ENCODE data around the gene TEDC2.

DNA sequence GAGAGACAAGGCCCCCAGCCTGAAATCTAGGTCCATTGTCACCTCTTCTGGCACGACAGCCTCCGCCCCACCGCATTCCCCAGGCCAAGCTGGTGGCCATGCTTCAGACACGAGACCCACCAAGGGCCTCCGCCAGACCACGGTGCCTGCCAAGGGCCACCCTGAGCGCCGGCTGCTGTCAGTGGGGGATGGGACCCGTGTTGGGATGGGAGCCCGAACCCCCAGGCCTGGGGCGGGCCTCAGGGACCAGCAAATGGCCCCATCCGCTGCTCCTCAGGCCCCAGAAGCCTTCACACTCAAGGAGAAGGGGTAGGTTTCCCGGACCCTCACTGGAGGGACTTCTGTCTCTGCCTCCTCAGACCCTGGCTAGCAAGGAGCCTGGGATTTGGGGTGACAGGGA lies 1.0 kb downstream of the TEDC2 start:
- no peak for TF ChIP-seq MEF2A (IDR thresholded peaks at IDR 0.05; ENCODE audit: borderline replicate concordance, low read depth)
- TF ChIP-seq CTCF (IDR thresholded peaks at IDR 0.05), result no peak
- no peak for TF ChIP-seq USF2 (IDR thresholded peaks at IDR 0.05; ENCODE audit: borderline replicate concordance, low read depth, low read length)
- TF ChIP-seq RFX5 (IDR thresholded peaks at IDR 0.05; ENCODE audit: low read length), result no peak
- TF ChIP-seq, protein P1, sequence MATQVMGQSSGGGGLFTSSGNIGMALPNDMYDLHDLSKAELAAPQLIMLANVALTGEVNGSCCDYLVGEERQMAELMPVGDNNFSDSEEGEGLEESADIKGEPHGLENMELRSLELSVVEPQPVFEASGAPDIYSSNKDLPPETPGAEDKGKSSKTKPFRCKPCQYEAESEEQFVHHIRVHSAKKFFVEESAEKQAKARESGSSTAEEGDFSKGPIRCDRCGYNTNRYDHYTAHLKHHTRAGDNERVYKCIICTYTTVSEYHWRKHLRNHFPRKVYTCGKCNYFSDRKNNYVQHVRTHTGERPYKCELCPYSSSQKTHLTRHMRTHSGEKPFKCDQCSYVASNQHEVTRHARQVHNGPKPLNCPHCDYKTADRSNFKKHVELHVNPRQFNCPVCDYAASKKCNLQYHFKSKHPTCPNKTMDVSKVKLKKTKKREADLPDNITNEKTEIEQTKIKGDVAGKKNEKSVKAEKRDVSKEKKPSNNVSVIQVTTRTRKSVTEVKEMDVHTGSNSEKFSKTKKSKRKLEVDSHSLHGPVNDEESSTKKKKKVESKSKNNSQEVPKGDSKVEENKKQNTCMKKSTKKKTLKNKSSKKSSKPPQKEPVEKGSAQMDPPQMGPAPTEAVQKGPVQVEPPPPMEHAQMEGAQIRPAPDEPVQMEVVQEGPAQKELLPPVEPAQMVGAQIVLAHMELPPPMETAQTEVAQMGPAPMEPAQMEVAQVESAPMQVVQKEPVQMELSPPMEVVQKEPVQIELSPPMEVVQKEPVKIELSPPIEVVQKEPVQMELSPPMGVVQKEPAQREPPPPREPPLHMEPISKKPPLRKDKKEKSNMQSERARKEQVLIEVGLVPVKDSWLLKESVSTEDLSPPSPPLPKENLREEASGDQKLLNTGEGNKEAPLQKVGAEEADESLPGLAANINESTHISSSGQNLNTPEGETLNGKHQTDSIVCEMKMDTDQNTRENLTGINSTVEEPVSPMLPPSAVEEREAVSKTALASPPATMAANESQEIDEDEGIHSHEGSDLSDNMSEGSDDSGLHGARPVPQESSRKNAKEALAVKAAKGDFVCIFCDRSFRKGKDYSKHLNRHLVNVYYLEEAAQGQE (IDR thresholded peaks at IDR 0.05; ENCODE audit: low read depth, low read length), result no peak
